RWPE2 (cell line): Measurements from ENCODE around the gene FIGN.

Experiments used
- ATAC-seq: fragments of 200-7000 bp; cut with Tn5 transposase; 3 replicates; pipeline ENCODE4 v1.9.1; 2021; ENCODE audit warnings: low read depth
- DNase-seq: peaks from one replicate; pipeline ENCODE4 v3.0.0-alpha.2; 2020; ENCODE audit warnings: low spot score
- H3K27ac ChIP-seq: fragments of 450-650 bp; 2 replicates; pipeline ENCODE4 v1.5.1; 2017; ENCODE audit warnings: mild to moderate bottlenecking; ENCODE audit not compliant: poor library complexity, severe bottlenecking
- H3K27me3 ChIP-seq: fragments of 250-450 bp; sonication (Bioruptor Pico); 2 replicates; pipeline ENCODE4 v1.5.1; 2021; ENCODE audit warnings: mild to moderate bottlenecking, moderate library complexity; ENCODE audit not compliant: insufficient read depth, poor library complexity, severe bottlenecking
- H3K36me3 ChIP-seq: fragments of 250-450 bp; sonication (Bioruptor Pico); 2 replicates; pipeline ENCODE4 v1.5.1; 2020; ENCODE audit warnings: low read depth, mild to moderate bottlenecking, moderate library complexity
- H3K4me1 ChIP-seq: fragments of 250-450 bp; sonication (Bioruptor Pico); 2 replicates; pipeline ENCODE4 v1.5.1; 2021; ENCODE audit warnings: mild to moderate bottlenecking, moderate library complexity; ENCODE audit not compliant: insufficient read depth, poor library complexity, severe bottlenecking
- H3K4me3 ChIP-seq: fragments of 250-450 bp; sonication (Bioruptor Pico); 2 replicates; pipeline ENCODE4 v1.5.1; 2021; ENCODE audit warnings: mild to moderate bottlenecking, moderate library complexity; ENCODE audit not compliant: severe bottlenecking
- H3K9me3 ChIP-seq: fragments of 250-450 bp; sonication (Bioruptor Pico); 2 replicates; pipeline ENCODE4 v1.5.1; 2021; ENCODE audit warnings: mild to moderate bottlenecking, moderate library complexity; ENCODE audit not compliant: severe bottlenecking
- TF ChIP-seq, protein P1 (sequence below): fragments of 450-650 bp; IDR thresholded peaks from one replicate; pipeline ENCODE4 v1.5.1; 2017; ENCODE audit warnings: mild to moderate bottlenecking, moderate library complexity; ENCODE audit not compliant: poor library complexity, severe bottlenecking

The FIGN gene

GRCh38 chr2:163697429-163697828 lies 38.4 kb downstream of the FIGN start:
- ATAC-seq = no peak
- TF ChIP-seq, protein P1, sequence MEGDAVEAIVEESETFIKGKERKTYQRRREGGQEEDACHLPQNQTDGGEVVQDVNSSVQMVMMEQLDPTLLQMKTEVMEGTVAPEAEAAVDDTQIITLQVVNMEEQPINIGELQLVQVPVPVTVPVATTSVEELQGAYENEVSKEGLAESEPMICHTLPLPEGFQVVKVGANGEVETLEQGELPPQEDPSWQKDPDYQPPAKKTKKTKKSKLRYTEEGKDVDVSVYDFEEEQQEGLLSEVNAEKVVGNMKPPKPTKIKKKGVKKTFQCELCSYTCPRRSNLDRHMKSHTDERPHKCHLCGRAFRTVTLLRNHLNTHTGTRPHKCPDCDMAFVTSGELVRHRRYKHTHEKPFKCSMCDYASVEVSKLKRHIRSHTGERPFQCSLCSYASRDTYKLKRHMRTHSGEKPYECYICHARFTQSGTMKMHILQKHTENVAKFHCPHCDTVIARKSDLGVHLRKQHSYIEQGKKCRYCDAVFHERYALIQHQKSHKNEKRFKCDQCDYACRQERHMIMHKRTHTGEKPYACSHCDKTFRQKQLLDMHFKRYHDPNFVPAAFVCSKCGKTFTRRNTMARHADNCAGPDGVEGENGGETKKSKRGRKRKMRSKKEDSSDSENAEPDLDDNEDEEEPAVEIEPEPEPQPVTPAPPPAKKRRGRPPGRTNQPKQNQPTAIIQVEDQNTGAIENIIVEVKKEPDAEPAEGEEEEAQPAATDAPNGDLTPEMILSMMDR = no peak
- H3K9me3 ChIP-seq = no peaks in the 10 kb centered on the region
- H3K27me3 ChIP-seq = no peaks in the 10 kb centered on the region
- DNase-seq = no peak
- no peaks in the 10 kb centered on the region for H3K4me1 ChIP-seq
- H3K36me3 ChIP-seq = no peaks in the 10 kb centered on the region
- no peak overlapping the region for H3K27ac ChIP-seq
- no peak overlapping the region for H3K4me3 ChIP-seq

GRCh38 chr2:163693484-163693883 lies 42.3 kb downstream of the FIGN start:
- Histone ChIP-seq H3K36me3 (no peaks in the 10 kb centered on the region), H3K4me3 (no peak overlapping the region), H3K4me1 (no peaks in the 10 kb centered on the region), H3K9me3 (no peaks in the 10 kb centered on the region), H3K27ac (no peak overlapping the region), H3K27me3 (no peaks in the 10 kb centered on the region)
- TF ChIP-seq, protein P1 = no peak
- ATAC-seq (no peak), DNase-seq (no peak)

GRCh38 chr2:163692611-163693482 lies 43.0 kb downstream of the FIGN start:
- Histone ChIP-seq H3K27me3 (no peaks in the 10 kb centered on the region), H3K4me3 (no peak overlapping the region), H3K36me3 (no peaks in the 10 kb centered on the region), H3K9me3 (no peaks in the 10 kb centered on the region), H3K27ac (no peak overlapping the region), H3K4me1 (no peaks in the 10 kb centered on the region)
- TF ChIP-seq, protein P1 = no peak
- no peak for DNase-seq
- ATAC-seq = no peak

DNA sequence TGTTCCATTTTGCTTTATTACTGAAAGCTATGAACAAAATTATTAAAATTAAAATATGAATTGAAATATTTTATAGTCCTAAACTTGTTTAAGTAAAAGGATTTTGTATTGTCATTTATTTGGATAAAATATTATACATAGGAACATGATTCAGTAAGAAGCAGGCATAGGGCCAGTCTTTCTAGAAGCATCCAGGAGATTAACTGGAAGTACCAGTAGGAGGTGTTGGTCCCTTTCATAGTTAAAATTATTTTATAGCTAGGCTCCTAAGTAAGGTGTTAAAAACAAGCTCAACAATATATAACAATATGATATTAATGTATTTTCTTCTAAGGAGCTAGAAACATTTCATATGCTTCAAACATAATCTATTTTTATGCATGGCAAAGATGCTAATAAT lies 43.7 kb downstream of the FIGN start:
- Histone ChIP-seq H3K4me3 (no peak overlapping the region), H3K27me3 (no peaks in the 10 kb centered on the region), H3K9me3 (no peaks in the 10 kb centered on the region), H3K36me3 (no peaks in the 10 kb centered on the region), H3K27ac (no peak overlapping the region), H3K4me1 (no peaks in the 10 kb centered on the region)
- TF ChIP-seq, protein P1 = no peak
- no peak for ATAC-seq
- DNase-seq = no peak

GRCh38 chr2:163690896-163691295 lies 44.9 kb downstream of the FIGN start:
- DNase-seq (no peak), ATAC-seq (no peak)
- no peaks in the 10 kb centered on the region for H3K36me3 ChIP-seq
- no peak overlapping the region for H3K4me3 ChIP-seq
- H3K27ac ChIP-seq = no peak overlapping the region
- no peaks in the 10 kb centered on the region for H3K27me3 ChIP-seq
- TF ChIP-seq, protein P1 = no peak
- H3K4me1 ChIP-seq = no peaks in the 10 kb centered on the region
- no peaks in the 10 kb centered on the region for H3K9me3 ChIP-seq
